ENCODE results near the gene PINK1. TPM values are rescaled to one million over a fixed set of nuclear protein-coding genes. Genes with fewer than 3 reads are reported as not detected.

The PINK1 gene
- polyA plus RNA-seq, 3 donors from 2014 or later = 25.5 to 40.5 (median 34.4) TPM

GRCh38 chr1:20683614-20684013, 50.4 kb downstream of the PINK1 start:
- H3K4me3 Mint-ChIP-seq = no peak overlapping the region
- peaks cover 4% of the 10 kb centered on the region in 2 donors for H3K4me1 Mint-ChIP-seq
- peaks cover 0 to 2% (median 0%) of the 10 kb centered on the region in 6 donors for H3K9me3 Mint-ChIP-seq
- peaks cover 0 to 5% (median 1%) of the 10 kb centered on the region in 3 donors for H3K27me3 Mint-ChIP-seq (ENCODE audit: low read depth in 3 of 3)
- H3K36me3 Mint-ChIP-seq = peaks cover 0 to 2% (median 0%) of the 10 kb centered on the region in 3 donors
- DNase-seq = no peak
- no peak overlapping the region for H3K27ac Mint-ChIP-seq

DNA sequence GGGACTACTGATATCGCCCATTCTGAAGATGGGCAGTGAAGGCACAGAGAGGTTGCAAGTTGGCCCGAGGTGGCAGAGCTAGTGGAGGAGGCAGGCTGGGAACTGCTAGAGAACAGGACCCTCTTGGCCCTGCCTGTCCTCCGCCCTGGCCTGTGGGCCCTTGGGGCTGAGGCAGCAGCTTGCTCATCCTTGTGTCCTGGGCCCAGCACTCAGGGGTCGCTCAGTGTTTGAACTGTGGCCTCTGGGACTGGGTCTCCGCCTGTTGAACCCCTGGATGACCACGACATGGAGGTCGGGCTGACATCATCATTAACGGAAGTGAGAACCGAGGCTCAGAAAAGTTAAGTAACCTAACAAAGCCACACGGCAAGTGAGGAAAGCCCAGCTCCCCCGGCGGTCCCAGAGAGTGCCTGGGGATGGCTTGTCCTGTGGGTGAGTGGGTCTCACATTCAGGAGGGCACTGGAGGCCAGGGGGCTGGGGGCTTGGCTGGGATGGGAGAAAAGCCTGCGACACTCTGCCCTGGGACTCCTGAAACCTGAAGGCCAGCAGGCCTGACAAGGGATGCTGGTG, 50.9 kb downstream of the PINK1 start:
- H3K4me1 Mint-ChIP-seq = no peaks in the 10 kb centered on the region
- peaks cover 0 to 5% (median 1%) of the 10 kb centered on the region in 3 donors for H3K27me3 Mint-ChIP-seq (ENCODE audit: low read depth in 3 of 3)
- peaks cover 0 to 2% (median 0%) of the 10 kb centered on the region in 3 donors for H3K36me3 Mint-ChIP-seq

DNA sequence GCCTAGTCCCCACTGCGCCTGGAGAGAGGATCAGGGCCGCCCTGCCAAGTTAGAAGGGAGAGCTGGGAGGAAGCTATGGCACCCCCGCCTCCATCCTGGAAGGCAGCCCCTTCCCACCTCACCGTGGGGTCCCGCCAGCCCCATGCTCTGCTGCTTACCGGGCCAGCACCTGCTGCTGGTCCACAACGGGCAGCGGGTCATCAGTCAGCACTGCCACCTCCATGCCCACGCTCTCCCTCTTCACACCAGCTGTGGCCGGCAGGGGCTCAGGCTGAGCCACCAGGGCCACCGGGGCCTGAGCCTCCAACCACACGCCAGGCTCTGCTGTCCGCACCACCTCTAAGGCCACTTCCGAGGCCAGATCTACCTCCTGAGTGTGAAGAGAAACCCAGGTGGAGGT, 51.4 kb downstream of the PINK1 start:
- Mint-ChIP-seq H3K36me3 (peaks cover 0 to 2% (median 0%) of the 10 kb centered on the region in 3 donors), H3K9me3 (peaks cover 0 to 2% (median 0%) of the 10 kb centered on the region in 6 donors), H3K4me3 (no peak overlapping the region), H3K4me1 (no peaks in the 10 kb centered on the region), H3K27ac (no peak overlapping the region), H3K27me3 (ENCODE audit: low read depth in 3 of 3) (peaks cover 0 to 5% (median 1%) of the 10 kb centered on the region in 3 donors)
- no peak for DNase-seq

More for the DNA sequence above, 50.9 kb downstream of the PINK1 start:
- no peak for DNase-seq
- H3K27ac Mint-ChIP-seq = no peak overlapping the region
- no peak overlapping the region for H3K4me3 Mint-ChIP-seq
- H3K9me3 Mint-ChIP-seq = peaks cover 0 to 2% (median 0%) of the 10 kb centered on the region in 6 donors

DNA sequence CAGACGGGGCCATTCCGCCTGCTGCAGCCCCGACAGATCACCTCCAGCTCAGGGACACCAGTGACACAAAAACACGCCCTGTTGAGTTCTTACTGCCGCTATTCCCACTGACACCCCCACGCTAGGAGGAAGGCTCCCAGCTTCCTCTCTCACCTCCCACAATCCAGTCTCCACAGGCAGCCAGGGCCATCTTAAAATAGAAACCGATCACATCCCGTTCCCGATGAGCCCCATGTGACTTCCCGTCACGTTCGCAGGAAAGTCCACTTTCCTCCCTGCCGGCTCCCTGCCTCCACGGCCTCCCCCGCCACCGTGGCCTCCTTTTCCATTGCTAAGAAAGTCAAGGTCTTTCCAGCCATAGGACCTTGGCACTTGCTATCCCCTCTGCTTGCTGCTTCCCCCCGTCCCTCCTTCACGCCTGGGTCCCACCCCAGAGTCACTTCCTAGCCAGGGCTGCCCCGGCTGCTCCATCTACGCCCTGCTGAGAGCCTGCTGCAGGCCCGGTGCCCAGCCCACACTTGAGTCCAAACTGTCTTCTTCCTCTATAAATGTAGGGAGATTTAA, 51.9 kb downstream of the PINK1 start:
- H3K9me3 Mint-ChIP-seq = peaks cover 0 to 2% (median 0%) of the 10 kb centered on the region in 6 donors
- H3K27me3 Mint-ChIP-seq (ENCODE audit: low read depth in 3 of 3) = peaks cover 0 to 5% (median 1%) of the 10 kb centered on the region in 3 donors
- H3K4me3 Mint-ChIP-seq = no peak overlapping the region
- H3K36me3 Mint-ChIP-seq = peaks cover 0 to 2% (median 0%) of the 10 kb centered on the region in 3 donors
- no peak overlapping the region for H3K27ac Mint-ChIP-seq
- H3K4me1 Mint-ChIP-seq = no peaks in the 10 kb centered on the region
- DNase-seq = no peak

- peaks cover 0 to 2% (median 0%) of the 10 kb centered on the region in 6 donors for H3K9me3 Mint-ChIP-seq
- no peaks in the 10 kb centered on the region for H3K36me3 Mint-ChIP-seq
- H3K27ac Mint-ChIP-seq = no peak overlapping the region
- H3K4me3 Mint-ChIP-seq = no peak overlapping the region
- no peak for DNase-seq
- H3K4me1 Mint-ChIP-seq = no peaks in the 10 kb centered on the region
- peaks cover 0 to 2% (median 1%) of the 10 kb centered on the region in 3 donors for H3K27me3 Mint-ChIP-seq (ENCODE audit: low read depth in 3 of 3)
Observed at GRCh38 chr1:20685741-20686140, 52.5 kb downstream of the PINK1 start.

- H3K4me1 Mint-ChIP-seq = no peaks in the 10 kb centered on the region
- no peak overlapping the region for H3K27ac Mint-ChIP-seq
Observed at GRCh38 chr1:20686883-20687725, 53.8 kb downstream of the PINK1 start.

GRCh38 chr1:20689645-20690056, 56.4 kb downstream of the PINK1 start:
- peaks cover 0 to 3% (median under 1%) of the 10 kb centered on the region in 3 donors for H3K27me3 Mint-ChIP-seq (ENCODE audit: low read depth in 3 of 3)
- no peak for DNase-seq
- no peaks in the 10 kb centered on the region for H3K36me3 Mint-ChIP-seq
- no peaks in the 10 kb centered on the region for H3K9me3 Mint-ChIP-seq
- H3K4me3 Mint-ChIP-seq = no peak overlapping the region
- no peaks in the 10 kb centered on the region for H3K4me1 Mint-ChIP-seq
- H3K27ac Mint-ChIP-seq = no peak overlapping the region

More at GRCh38 chr1:20686883-20687725, 53.8 kb downstream of the PINK1 start:
- Mint-ChIP-seq H3K36me3 (no peaks in the 10 kb centered on the region), H3K4me3 (no peak overlapping the region), H3K27me3 (ENCODE audit: low read depth in 3 of 3) (peaks cover 0 to 3% (median 1%) of the 10 kb centered on the region in 3 donors), H3K9me3 (no peaks in the 10 kb centered on the region)
- DNase-seq = no peak

DNA sequence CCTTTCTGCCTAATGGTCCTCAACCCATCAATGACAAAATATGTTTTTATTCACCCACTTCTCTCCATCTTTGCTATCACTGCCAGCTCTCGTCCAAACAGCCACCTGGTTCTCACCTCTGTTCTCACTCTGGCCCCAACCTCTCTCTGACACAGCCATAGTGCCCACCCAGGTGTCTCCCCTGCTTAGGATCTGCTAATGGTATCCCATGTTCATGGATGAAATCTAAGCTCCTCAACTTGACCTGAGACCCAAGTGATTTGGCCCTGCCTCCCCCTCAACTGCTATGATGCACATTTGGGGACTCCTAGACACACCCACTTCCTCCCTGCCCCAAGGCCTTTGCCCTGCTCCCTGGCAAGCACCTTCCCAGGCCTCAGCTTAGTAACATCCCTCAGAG, 58.6 kb downstream of the PINK1 start:
- Mint-ChIP-seq H3K4me1 (peaks cover 5% of the 10 kb centered on the region in 2 donors), H3K4me3 (no peak overlapping the region), H3K27ac (no peak overlapping the region), H3K9me3 (no peaks in the 10 kb centered on the region), H3K27me3 (ENCODE audit: low read depth in 3 of 3) (peaks cover 2 to 6% (median 5%) of the 10 kb centered on the region in 3 donors), H3K36me3 (no peaks in the 10 kb centered on the region)
- no peak for DNase-seq

DNA sequence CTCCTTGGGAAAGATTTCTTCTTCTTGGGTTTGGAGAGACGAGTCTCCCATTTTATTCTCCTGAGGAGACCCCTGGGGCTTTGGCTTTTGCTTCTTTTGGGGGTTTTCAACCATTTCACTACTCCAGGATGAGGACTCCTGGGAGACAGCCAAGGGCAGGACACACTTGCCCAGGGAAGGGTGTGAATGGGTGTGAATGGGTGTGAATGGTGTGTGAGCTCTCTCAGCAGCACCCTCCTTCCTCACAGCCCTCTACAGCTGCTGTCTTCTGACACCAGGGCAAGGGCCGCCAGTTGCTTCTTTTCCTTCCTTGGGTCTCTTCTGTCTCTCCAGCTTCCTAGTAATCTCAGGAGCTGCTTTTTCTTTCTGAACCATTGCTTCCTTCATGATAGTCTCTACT, 60.4 kb downstream of the PINK1 start:
- H3K36me3 Mint-ChIP-seq = no peaks in the 10 kb centered on the region
- no peak overlapping the region for H3K27ac Mint-ChIP-seq
- no peaks in the 10 kb centered on the region for H3K9me3 Mint-ChIP-seq
- H3K27me3 Mint-ChIP-seq (ENCODE audit: low read depth in 3 of 3) = peaks cover 2 to 6% (median 5%) of the 10 kb centered on the region in 3 donors
- H3K4me1 Mint-ChIP-seq = peaks cover 5 to 6% of the 10 kb centered on the region in 2 donors
- no peak for DNase-seq
- no peak overlapping the region for H3K4me3 Mint-ChIP-seq

GRCh38 chr1:20695515-20695914, 62.3 kb downstream of the PINK1 start:
- peak overlapping the region in 1 of 6 donors; percentile 1 for H3K27ac Mint-ChIP-seq

DNA sequence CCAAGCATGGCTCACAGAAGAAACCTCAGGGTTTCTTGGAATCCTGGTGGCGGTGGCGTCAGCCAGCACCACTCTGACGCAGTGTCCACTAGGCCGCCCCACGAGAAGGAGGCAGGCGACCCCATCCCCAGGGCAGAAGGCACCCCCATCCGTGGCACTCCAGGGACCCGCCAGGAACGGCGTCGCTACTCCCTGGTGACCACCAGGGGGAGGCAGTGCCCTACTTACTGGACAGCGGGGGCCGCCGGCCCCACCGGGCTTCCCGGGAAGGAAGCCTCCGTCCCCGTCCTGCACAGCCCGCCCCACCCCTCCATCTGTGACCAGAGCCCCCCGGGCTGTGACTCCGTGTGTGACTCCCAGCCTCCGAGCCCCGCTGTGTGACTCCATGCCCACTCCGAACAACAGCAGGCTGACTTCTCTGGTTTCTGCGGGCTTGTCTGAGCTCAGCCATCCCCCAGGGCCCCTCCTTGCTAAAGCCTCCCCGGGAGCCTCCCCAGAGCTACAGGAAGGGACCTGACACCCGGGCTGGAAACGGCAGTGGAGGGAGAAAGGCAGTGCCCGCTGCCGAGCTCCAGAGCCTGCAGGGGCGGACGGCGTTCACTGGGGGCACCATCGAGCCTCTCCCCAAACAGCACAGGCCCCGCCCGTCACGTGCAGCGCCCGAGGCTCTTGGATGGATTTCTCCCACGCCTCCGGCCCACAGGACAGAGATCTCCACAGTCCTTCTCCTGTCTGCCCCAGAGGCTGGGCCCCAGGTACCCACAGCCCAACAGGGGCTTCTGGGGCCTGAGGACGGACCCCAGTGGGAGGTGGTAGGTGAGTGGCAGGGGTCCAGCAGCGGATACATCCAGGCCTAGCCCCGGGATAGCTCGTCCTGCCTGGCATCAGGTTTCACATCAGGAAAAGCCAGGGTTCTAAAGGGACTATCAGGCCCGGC, 63.4 kb downstream of the PINK1 start:
- H3K4me1 Mint-ChIP-seq = peaks cover 5 to 6% of the 10 kb centered on the region in 2 donors
- peak; percentile 62 to 67 (median 63) for DNase-seq
- H3K4me3 Mint-ChIP-seq = peak overlapping the region; percentile 86 to 93 (median 89)
- no peaks in the 10 kb centered on the region for H3K36me3 Mint-ChIP-seq
- no peaks in the 10 kb centered on the region for H3K9me3 Mint-ChIP-seq
- H3K27me3 Mint-ChIP-seq (ENCODE audit: low read depth in 3 of 3) = peaks cover 5 to 6% (median 6%) of the 10 kb centered on the region in 3 donors
- H3K27ac Mint-ChIP-seq = peak overlapping the region in 4 of 6 donors; percentile 5 to 75 (median 67)

More at GRCh38 chr1:20695515-20695914, 62.3 kb downstream of the PINK1 start:
- Mint-ChIP-seq H3K27me3 (ENCODE audit: low read depth in 3 of 3) (peaks cover 5 to 6% (median 5%) of the 10 kb centered on the region in 3 donors), H3K36me3 (no peaks in the 10 kb centered on the region), H3K4me1 (peaks cover 5 to 6% of the 10 kb centered on the region in 2 donors), H3K4me3 (peak overlapping the region in 4 of 5 donors; percentile 30 to 93 (median 88)), H3K9me3 (no peaks in the 10 kb centered on the region)
- DNase-seq = no peak

- DNase-seq = no peak
- Mint-ChIP-seq H3K4me3 (peak overlapping the region in 2 of 5 donors; percentile 49 to 91), H3K36me3 (no peaks in the 10 kb centered on the region), H3K27ac (no peak overlapping the region), H3K4me1 (peaks cover 5 to 6% of the 10 kb centered on the region in 2 donors), H3K9me3 (no peaks in the 10 kb centered on the region), H3K27me3 (ENCODE audit: low read depth in 3 of 3) (peaks cover 5 to 7% (median 5%) of the 10 kb centered on the region in 3 donors)
Observed at GRCh38 chr1:20697563-20697962, 64.3 kb downstream of the PINK1 start.
